ENCODE data around the gene CASKIN1.

DNA sequence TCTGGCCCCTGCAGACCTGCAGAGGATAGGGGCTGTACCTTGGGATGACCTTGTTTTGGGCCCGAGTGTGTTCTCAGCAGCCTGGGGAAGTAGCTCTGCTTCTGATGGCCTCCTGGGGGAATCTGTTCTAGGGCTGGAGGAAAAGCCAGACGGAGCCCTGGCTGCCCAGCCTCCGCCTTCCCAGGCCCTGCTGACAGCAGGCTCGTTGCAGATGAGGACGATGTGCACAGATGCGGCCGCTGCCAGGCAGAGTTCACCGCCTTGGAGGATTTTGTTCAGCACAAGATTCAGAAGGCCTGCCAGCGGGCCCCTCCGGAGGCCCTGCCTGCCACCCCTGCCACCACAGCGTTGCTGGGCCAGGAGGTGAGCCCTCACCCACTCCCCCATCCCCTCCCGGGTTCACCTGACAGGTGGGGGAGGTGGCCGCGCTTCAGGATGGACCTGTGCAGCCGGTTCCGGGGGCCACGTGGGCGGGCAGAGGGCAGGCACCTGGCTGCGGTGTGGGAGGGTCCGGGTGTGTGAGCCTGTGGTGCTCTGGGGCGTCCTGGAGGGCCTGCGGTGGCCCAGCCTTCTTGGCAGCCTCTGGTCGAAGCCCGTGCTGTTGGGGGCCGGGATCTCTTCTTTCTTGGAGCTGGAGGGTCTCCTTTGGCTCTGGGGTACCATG is 31.9 kb upstream of the CASKIN1 start:
- TF ChIP-seq POLR2AphosphoS5 (IDR thresholded peaks at IDR 0.05; ENCODE audit: borderline replicate concordance, low read depth, low read length) (no peak), EZH2 (IDR thresholded peaks at IDR 0.05) (no peak)
